Lung (tissue), 12 donors: ENCODE measurements around the gene LRRK1. TPM values are rescaled to one million over a fixed set of nuclear protein-coding genes. Genes with fewer than 3 reads are reported as not detected.

Source experiments
- ATAC-seq: fragments of 200-7000 bp; cut with Tn5 transposase; one replicate; pipeline ENCODE4 v1.9.1; 2020; ENCODE audit warnings: moderate number of reproducible peaks; ENCODE audit not compliant: insufficient read depth, low FRiP score
- DNase-seq, 3 donors: peaks; one replicate each; pipeline ENCODE4 v3.0.0-alpha.2; 2013 to 2017
- H3K27ac ChIP-seq, 2 donors: one replicate each; pipeline ENCODE4 v1.5.1; 2013; ENCODE audit warnings: mild to moderate bottlenecking in 2 of 2, moderate library complexity in 2 of 2, control low read depth in 1 of 2, inconsistent platforms in 1 of 2, low read depth in 1 of 2, low read length in 1 of 2
- H3K27me3 ChIP-seq, 3 donors: one replicate each; pipeline ENCODE4 v1.5.1; 2013; ENCODE audit warnings: low read length in 2 of 3; ENCODE audit not compliant: control insufficient read depth in 3 of 3, insufficient read depth in 3 of 3
- H3K36me3 ChIP-seq, 4 donors: one replicate each; pipeline ENCODE4 v1.5.1; 2013; ENCODE audit warnings: low read length in 4 of 4, mild to moderate bottlenecking in 1 of 4, moderate library complexity in 1 of 4; ENCODE audit not compliant: control insufficient read depth in 4 of 4, insufficient read depth in 4 of 4
- H3K4me1 ChIP-seq, 5 donors: one replicate each; pipeline ENCODE4 v1.5.1; 2013; ENCODE audit warnings: low read length in 5 of 5, mild to moderate bottlenecking in 2 of 5, moderate library complexity in 1 of 5; ENCODE audit not compliant: control insufficient read depth in 5 of 5, insufficient read depth in 5 of 5
- H3K4me3 ChIP-seq: one replicate; pipeline ENCODE4 v1.5.1; 2013; ENCODE audit warnings: mild to moderate bottlenecking, control low read depth, moderate library complexity
- H3K9ac ChIP-seq, 2 donors: one replicate each; pipeline ENCODE4 v1.5.1; 2013; ENCODE audit warnings: low read length in 2 of 2, control low read depth in 1 of 2; ENCODE audit not compliant: insufficient read depth in 1 of 2
- H3K9me3 ChIP-seq, 4 donors: one replicate each; pipeline ENCODE4 v1.5.1; 2013; ENCODE audit warnings: low read length in 3 of 4, mild to moderate bottlenecking in 1 of 4, moderate library complexity in 1 of 4; ENCODE audit not compliant: control insufficient read depth in 4 of 4, insufficient read depth in 3 of 4
- CTCF ChIP-seq: IDR thresholded peaks from 2 replicates; pipeline ENCODE4 v1.5.1; 2012; ENCODE audit warnings: mild to moderate bottlenecking; ENCODE audit errors: control extremely low read depth, extremely low read depth
- WGBS, 2 donors: extraction: QIAGEN DNeasy Blood & Tissue Kit; methylation state at CpG; one replicate each; pipeline ENCODE4 v1.1.7; 2013; 5-methylcytosine and 5-hydroxymethylcytosine counted together
- polyA plus RNA-seq, 2 donors: library from polyadenylated mRNA; stranded (reverse); fragments of 200-250 nt; gene quantifications; one replicate each; pipeline ENCODE4 v1.2.1, GENCODE V29; 2013
- total RNA-seq, 2 donors: library from RNA; depleted of rRNA in 1 of 2; stranded (reverse); fragments of >200 nt in 1 of 2; gene quantifications; one replicate each; pipeline ENCODE4 v1.2.1, GENCODE V29; 2014 to 2021
- donor health status: control.
- donor health status: control.
- donor health status: Bipolar disorder and iron deficiency.
- donor health status: healthy.
- donor health status: DM: yes; HTN: yes; CAD: no.

Gene LRRK1
- total and polyA plus RNA-seq, 4 donors: 5.7 to 22.9 (median 9.7) TPM

GRCh38 chr15:100897221-100898151 is 21.7 kb upstream of the LRRK1 start:
- no peak for ATAC-seq
- no peak for TF ChIP-seq CTCF
- DNase-seq: no peak
- Histone ChIP-seq H3K9me3 (no peaks in the 10 kb centered on the region), H3K27me3 (no peaks in the 10 kb centered on the region), H3K4me3 (no peak overlapping the region), H3K27ac (no peak overlapping the region), H3K9ac (no peak overlapping the region), H3K36me3 (no peaks in the 10 kb centered on the region), H3K4me1 (peaks cover 0 to 19% (median 2%) of the 10 kb centered on the region in 5 donors)
- 90 to 94% methylated on average over 26 of the region's 26 CpGs for WGBS, 2 donors

- DNase-seq (no peak), ATAC-seq (no peak)
- TF ChIP-seq CTCF: no peak
- no peak overlapping the region for H3K4me3 ChIP-seq
- H3K27ac ChIP-seq: no peak overlapping the region
- peaks cover 0 to 23% (median 5%) of the 10 kb centered on the region in 5 donors for H3K4me1 ChIP-seq
- no peaks in the 10 kb centered on the region for H3K27me3 ChIP-seq
- no peaks in the 10 kb centered on the region for H3K36me3 ChIP-seq
- H3K9ac ChIP-seq: no peak overlapping the region
- H3K9me3 ChIP-seq: no peaks in the 10 kb centered on the region
- 84 to 87% methylated on average over 9 of the region's 9 CpGs for WGBS, 2 donors
These were observed 21.0 kb upstream of the LRRK1 start for GRCh38 chr15:100898152-100898490.

GRCh38 chr15:100898661-100899462 is 20.3 kb upstream of the LRRK1 start:
- DNase-seq (no peak), ATAC-seq (no peak)
- Histone ChIP-seq H3K9me3 (no peaks in the 10 kb centered on the region), H3K27ac (no peak overlapping the region), H3K4me3 (no peak overlapping the region), H3K9ac (no peak overlapping the region), H3K4me1 (peaks cover 0 to 23% (median 5%) of the 10 kb centered on the region in 5 donors), H3K36me3 (no peaks in the 10 kb centered on the region), H3K27me3 (no peaks in the 10 kb centered on the region)
- TF ChIP-seq CTCF: no peak
- WGBS, 2 donors: 68 to 79% methylated on average over 11 of the region's 11 CpGs
